HEK293T (cell line): ENCODE results near the gene CACNA1F.

Experiments
- FOXK2 ChIP-seq: fragments of 450-650 bp; IDR thresholded peaks from 2 replicates; pipeline ENCODE4 v1.6.1; 2016; ENCODE audit warnings: mild to moderate bottlenecking
- FOXM1 ChIP-seq: fragments of 450-650 bp; IDR thresholded peaks from 2 replicates; pipeline ENCODE4 v1.6.1; 2017; ENCODE audit warnings: mild to moderate bottlenecking, borderline replicate concordance
- LEF1 ChIP-seq: fragments of 450-650 bp; IDR thresholded peaks from 2 replicates; pipeline ENCODE4 v1.6.1; 2017; ENCODE audit warnings: mild to moderate bottlenecking, borderline replicate concordance
- NFRKB ChIP-seq: fragments of 450-650 bp; IDR thresholded peaks from 2 replicates; pipeline ENCODE4 v1.6.1; 2016; ENCODE audit warnings: mild to moderate bottlenecking, moderate library complexity
- PKNOX1 ChIP-seq: fragments of 450-650 bp; IDR thresholded peaks from 2 replicates; pipeline ENCODE4 v1.6.1; 2016
- SP1 ChIP-seq: fragments of 450-650 bp; IDR thresholded peaks from 2 replicates; pipeline ENCODE4 v1.6.1; 2017
- ZNF384 ChIP-seq: fragments of 450-650 bp; IDR thresholded peaks from 2 replicates; pipeline ENCODE4 v1.6.1; 2016

DNA sequence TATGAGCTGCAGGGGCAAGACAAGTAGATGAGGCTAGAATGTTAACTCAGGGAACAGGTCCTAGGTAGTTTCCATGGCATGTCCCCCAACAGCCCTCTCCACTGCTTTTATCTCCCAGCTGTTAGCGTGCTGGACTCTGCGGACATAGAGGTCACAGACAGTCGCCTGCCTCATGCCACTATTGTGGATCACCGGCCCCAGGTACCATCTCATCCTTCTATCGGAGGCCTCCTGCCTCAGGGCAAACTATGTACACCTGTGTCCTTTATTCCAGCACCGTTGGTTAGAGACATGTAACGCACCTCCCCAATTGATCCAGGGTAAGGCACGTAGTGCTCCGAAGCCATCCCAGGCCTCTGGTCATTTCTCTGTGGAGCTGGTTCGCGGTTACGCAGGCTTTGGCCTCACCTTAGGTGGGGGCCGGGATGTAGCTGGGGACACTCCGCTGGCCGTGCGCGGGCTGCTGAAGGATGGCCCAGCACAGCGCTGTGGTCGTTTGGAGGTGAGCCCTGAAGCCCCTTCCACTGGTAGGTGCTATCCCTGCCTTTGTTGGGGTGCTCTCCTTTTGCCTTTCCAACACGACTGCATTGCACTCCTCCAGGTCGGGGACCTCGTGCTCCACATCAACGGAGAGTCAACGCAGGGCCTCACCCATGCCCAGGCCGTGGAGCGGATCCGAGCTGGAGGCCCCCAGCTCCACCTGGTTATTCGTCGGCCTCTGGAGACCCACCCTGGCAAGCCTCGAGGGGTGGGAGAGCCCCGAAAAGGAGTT is 68.4 kb downstream of the CACNA1F start:
- no peak for TF ChIP-seq FOXM1
- TF ChIP-seq FOXK2, result no peak
- no peak for TF ChIP-seq PKNOX1
- TF ChIP-seq ZNF384, result no peak
- no peak for TF ChIP-seq SP1
- TF ChIP-seq LEF1, result no peak
- TF ChIP-seq NFRKB, result no peak
